CD4-positive, CD25-positive, alpha-beta regulatory T cell (primary cell): ENCODE data around the gene NANP. TPM values are rescaled to one million over a fixed set of nuclear protein-coding genes. Genes with fewer than 3 reads are reported as not detected.
"Not testable (repeated sequence)": the region's sequence is repeated elsewhere in the genome, so short reads cannot be mapped to it uniquely, and the experiment has no call there.

Experiments
- ATAC-seq, 2 donors: fragments of 150-1000 bp; cut with Tn5 transposase; one replicate each; pipeline ENCODE4 v1.10.0; 2021; ENCODE audit warnings: low read depth in 2 of 2, moderate number of reproducible peaks in 2 of 2, moderate library complexity in 1 of 2
- DNase-seq, 3 donors: peaks; one replicate each; pipeline versions ENCODE4 v3.0.0 to v3.0.0-alpha.2; 2012 to 2022; ENCODE audit warnings: mixed read lengths in 1 of 3
- H3K27ac ChIP-seq: one replicate; pipeline ENCODE4 v1.7.0; 2013; ENCODE audit warnings: mild to moderate bottlenecking, low read length; ENCODE audit not compliant: insufficient read depth, poor library complexity, severe bottlenecking
- H3K27me3 ChIP-seq: one replicate; pipeline ENCODE4 v1.7.0; 2013; ENCODE audit warnings: low read length; ENCODE audit not compliant: control insufficient read depth, insufficient read depth
- H3K36me3 ChIP-seq: one replicate; pipeline ENCODE4 v1.7.0; 2013; ENCODE audit warnings: mild to moderate bottlenecking, low read length, moderate library complexity; ENCODE audit not compliant: control insufficient read depth, insufficient read depth
- H3K4me1 ChIP-seq: 2 replicates; pipeline ENCODE4 v1.7.0; 2013; ENCODE audit warnings: mild to moderate bottlenecking, low read length; ENCODE audit not compliant: insufficient read depth, control insufficient read depth, poor library complexity, severe bottlenecking
- H3K4me3 ChIP-seq: one replicate; pipeline ENCODE4 v1.7.0; 2013; ENCODE audit warnings: low read depth, mild to moderate bottlenecking, low read length, moderate library complexity
- H3K9me3 ChIP-seq, 2 experiments: 1 replicate in 1 of 2; 2 replicates in 1 of 2; pipeline ENCODE4 v1.7.0; 2013; ENCODE audit warnings: low read length in 2 of 2, mild to moderate bottlenecking in 1 of 2, moderate library complexity in 1 of 2; ENCODE audit not compliant: control insufficient read depth in 2 of 2
- H3K27ac Mint-ChIP-seq, 3 donors: one replicate each; pipeline ENCODE4 v1.8.0; 2020 to 2022; ENCODE audit warnings: mild to moderate bottlenecking in 3 of 3, mixed read lengths in 3 of 3, moderate library complexity in 2 of 3
- H3K27me3 Mint-ChIP-seq: one replicate; pipeline ENCODE4 v1.8.0; 2022; ENCODE audit warnings: mild to moderate bottlenecking, mixed read lengths
- H3K36me3 Mint-ChIP-seq: one replicate; pipeline ENCODE4 v1.8.0; 2020; ENCODE audit warnings: mixed read lengths
- H3K4me1 Mint-ChIP-seq, 4 donors: one replicate each; pipeline ENCODE4 v1.8.0; 2020 to 2022; ENCODE audit warnings: mixed read lengths in 4 of 4, mild to moderate bottlenecking in 1 of 4
- H3K4me3 Mint-ChIP-seq, 4 donors: one replicate each; pipeline ENCODE4 v1.8.0; 2020 to 2022; ENCODE audit warnings: mild to moderate bottlenecking in 4 of 4, mixed read lengths in 4 of 4, moderate library complexity in 3 of 4
- H3K9me3 Mint-ChIP-seq, 7 donors: one replicate each; pipeline ENCODE4 v1.8.0; 2020 to 2022; ENCODE audit warnings: mixed read lengths in 7 of 7, mild to moderate bottlenecking in 3 of 7, moderate library complexity in 2 of 7
- polyA plus RNA-seq, 4 donors: library from polyadenylated mRNA; unstranded; fragments of 300-500 nt; fragmentation: Illumina TruSeq; gene quantifications; one replicate each; pipeline ENCODE4 v1.2.3, GENCODE V29; 2021
- total RNA-seq: library from RNA; stranded (reverse); gene quantifications from one replicate; pipeline ENCODE4 v1.2.3, GENCODE V29; 2022

Gene NANP
- total and polyA plus RNA-seq, 5 donors from 2014 or later: 0.66 to 1.1 (median 1.1) TPM

GRCh38 chr20:25644814-25645213, 21.0 kb upstream of the NANP start:
- Histone ChIP-seq H3K27me3 (no peaks in the 10 kb centered on the region), H3K27ac (no peak overlapping the region), H3K4me3 (no peak overlapping the region), H3K36me3 (no peaks in the 10 kb centered on the region), H3K4me1 (no peaks in the 10 kb centered on the region), H3K9me3 (no peaks in the 10 kb centered on the region)
- H3K27me3 Mint-ChIP-seq: no peaks in the 10 kb centered on the region
- H3K9me3 Mint-ChIP-seq: peaks cover 0 to 2% (median 0%) of the 10 kb centered on the region in 7 donors
- no peak overlapping the region for H3K27ac Mint-ChIP-seq
- DNase-seq (no peak), ATAC-seq (no peak)
- peaks cover 4 to 12% (median 11%) of the 10 kb centered on the region in 4 donors for H3K4me1 Mint-ChIP-seq
- H3K4me3 Mint-ChIP-seq: no peak overlapping the region
- H3K36me3 Mint-ChIP-seq: peaks cover 14% of the 10 kb centered on the region

DNA sequence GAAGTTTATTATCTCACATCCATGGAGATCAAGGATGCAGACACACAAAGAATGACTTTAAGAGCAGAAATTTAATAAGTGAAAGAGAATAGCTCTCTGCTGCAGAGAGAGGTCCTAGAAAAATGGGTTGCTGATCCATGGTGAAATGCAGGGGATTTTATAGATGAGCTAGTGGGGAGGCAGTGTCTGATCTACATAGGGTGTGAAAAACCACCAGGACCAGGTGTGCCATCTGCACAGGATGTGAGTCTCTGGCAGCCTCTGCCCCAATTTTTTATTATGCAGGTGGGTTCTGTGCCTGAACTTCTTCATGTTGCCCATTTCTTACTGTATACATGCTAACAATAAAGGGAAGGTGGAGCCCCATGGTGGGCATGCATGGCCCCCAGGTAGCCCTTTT, 19.9 kb upstream of the NANP start:
- H3K36me3 Mint-ChIP-seq: peaks cover 10% of the 10 kb centered on the region
- peak in 1 of 2 donors; percentile 42 for ATAC-seq
- H3K9me3 Mint-ChIP-seq: peaks cover 0 to 2% (median 1%) of the 10 kb centered on the region in 7 donors

DNA sequence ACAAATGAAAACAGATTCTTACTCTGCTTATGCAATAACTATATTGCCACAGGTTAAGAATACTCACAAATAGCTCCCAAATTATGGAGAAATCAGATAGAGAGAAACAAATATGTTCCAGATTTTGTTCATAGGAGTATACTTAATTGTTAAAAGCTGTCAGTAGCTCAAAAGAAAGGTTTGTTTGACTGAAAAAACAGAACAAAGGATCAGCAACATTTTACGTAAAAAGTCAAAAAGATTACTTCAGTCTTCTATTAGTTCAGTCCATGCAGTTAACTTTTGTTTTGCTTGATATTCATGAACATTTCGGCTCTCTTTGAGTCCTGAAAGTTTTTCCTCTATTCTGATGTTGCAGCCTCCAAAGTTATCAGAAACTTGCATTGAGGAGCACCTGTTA, 13.4 kb upstream of the NANP start:
- no peak overlapping the region for H3K27ac Mint-ChIP-seq
- ATAC-seq: no peak

More for the DNA sequence above, 19.9 kb upstream of the NANP start:
- Histone ChIP-seq H3K9me3 (no peaks in the 10 kb centered on the region), H3K27ac (no peak overlapping the region), H3K27me3 (no peaks in the 10 kb centered on the region), H3K4me1 (no peaks in the 10 kb centered on the region), H3K4me3 (no peak overlapping the region), H3K36me3 (no peaks in the 10 kb centered on the region)
- Mint-ChIP-seq H3K27me3 (no peaks in the 10 kb centered on the region), H3K27ac (peak overlapping the region in 2 of 3 donors; percentile 38 to 54), H3K4me3 (no peak overlapping the region), H3K4me1 (peaks cover 4 to 12% (median 11%) of the 10 kb centered on the region in 4 donors)
- peak in 1 of 3 donors; percentile 32 for DNase-seq

DNA sequence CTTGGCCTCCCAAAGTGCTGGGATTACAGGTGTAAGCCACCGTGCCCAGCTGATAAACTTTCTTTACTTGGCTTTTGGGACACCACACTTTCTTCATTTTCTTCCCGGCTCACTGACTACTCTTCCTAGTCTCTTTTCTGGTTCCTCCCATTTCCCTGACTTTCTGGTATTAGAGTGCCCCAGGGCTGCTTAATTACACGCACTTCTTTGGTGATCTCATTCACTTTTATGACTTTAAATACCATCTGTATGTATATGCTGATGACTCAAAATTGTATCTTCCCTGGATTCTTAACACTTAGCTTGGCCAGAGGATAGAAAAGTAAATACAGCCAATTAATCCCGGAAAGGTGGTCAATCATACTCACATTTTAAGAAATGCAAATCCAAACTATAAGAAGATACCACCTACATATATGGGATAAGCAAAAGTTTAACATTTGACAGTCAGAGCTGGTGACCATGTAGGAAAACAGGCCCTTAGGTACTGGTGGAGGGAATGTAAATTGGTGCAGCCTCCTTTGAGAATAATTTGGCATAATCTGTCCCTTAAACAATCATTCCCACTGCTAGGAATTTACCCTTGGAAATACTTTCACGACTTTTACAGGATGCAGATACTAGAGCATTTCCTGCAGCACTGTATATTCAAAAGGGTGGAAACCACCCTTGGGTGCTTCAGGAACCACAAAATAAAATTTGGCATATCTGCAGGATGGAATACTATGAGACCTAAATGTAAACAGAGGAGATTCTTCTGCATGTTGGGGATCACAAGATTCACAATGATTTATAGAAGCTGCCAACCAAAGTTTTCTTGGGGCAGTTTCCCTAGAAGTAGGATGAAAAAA, 9.4 kb upstream of the NANP start:
- peaks cover 0 to 13% (median 4%) of the 10 kb centered on the region in 7 donors for H3K9me3 Mint-ChIP-seq
- H3K4me1 Mint-ChIP-seq: peaks cover 0 to 4% (median 2%) of the 10 kb centered on the region in 4 donors
- no peaks in the 10 kb centered on the region for H3K4me1 ChIP-seq
- H3K4me3 ChIP-seq: no peak overlapping the region
- H3K27me3 ChIP-seq: no peaks in the 10 kb centered on the region
- no peak overlapping the region for H3K27ac ChIP-seq
- peaks cover 21% of the 10 kb centered on the region for H3K36me3 Mint-ChIP-seq
- no peak for ATAC-seq
- H3K36me3 ChIP-seq: peaks cover 4% of the 10 kb centered on the region
- no peak overlapping the region for H3K4me3 Mint-ChIP-seq
- no peaks in the 10 kb centered on the region for H3K27me3 Mint-ChIP-seq
- H3K27ac Mint-ChIP-seq: no peak overlapping the region
- H3K9me3 ChIP-seq: peaks cover 5 to 15% of the 10 kb centered on the region in 2 experiments
- no peak for DNase-seq

More for the DNA sequence above, 13.4 kb upstream of the NANP start:
- Mint-ChIP-seq H3K27me3 (no peaks in the 10 kb centered on the region), H3K9me3 (peaks cover 0 to 11% (median 3%) of the 10 kb centered on the region in 7 donors), H3K4me3 (no peak overlapping the region), H3K4me1 (peaks cover 0 to 4% (median 0%) of the 10 kb centered on the region in 4 donors), H3K36me3 (peaks cover 18% of the 10 kb centered on the region)
- Histone ChIP-seq H3K9me3 (peaks cover 5 to 15% of the 10 kb centered on the region in 2 experiments), H3K36me3 (peaks cover 4% of the 10 kb centered on the region), H3K4me3 (no peak overlapping the region), H3K4me1 (no peaks in the 10 kb centered on the region), H3K27ac (no peak overlapping the region), H3K27me3 (no peaks in the 10 kb centered on the region)
- no peak for DNase-seq

GRCh38 chr20:25630615-25631014, 6.8 kb upstream of the NANP start:
- H3K4me1 ChIP-seq, ATAC-seq, H3K9me3 ChIP-seq, H3K27me3 ChIP-seq, H3K27ac ChIP-seq, DNase-seq, H3K9me3 Mint-ChIP-seq, H3K4me3 ChIP-seq, H3K4me3 Mint-ChIP-seq, H3K36me3 ChIP-seq, H3K27me3 Mint-ChIP-seq, H3K27ac Mint-ChIP-seq: not testable (repeated sequence)
- Mint-ChIP-seq H3K36me3 (peaks cover 15% of the 10 kb centered on the region), H3K4me1 (peaks cover 0 to 10% (median 2%) of the 10 kb centered on the region in 4 donors)

DNA sequence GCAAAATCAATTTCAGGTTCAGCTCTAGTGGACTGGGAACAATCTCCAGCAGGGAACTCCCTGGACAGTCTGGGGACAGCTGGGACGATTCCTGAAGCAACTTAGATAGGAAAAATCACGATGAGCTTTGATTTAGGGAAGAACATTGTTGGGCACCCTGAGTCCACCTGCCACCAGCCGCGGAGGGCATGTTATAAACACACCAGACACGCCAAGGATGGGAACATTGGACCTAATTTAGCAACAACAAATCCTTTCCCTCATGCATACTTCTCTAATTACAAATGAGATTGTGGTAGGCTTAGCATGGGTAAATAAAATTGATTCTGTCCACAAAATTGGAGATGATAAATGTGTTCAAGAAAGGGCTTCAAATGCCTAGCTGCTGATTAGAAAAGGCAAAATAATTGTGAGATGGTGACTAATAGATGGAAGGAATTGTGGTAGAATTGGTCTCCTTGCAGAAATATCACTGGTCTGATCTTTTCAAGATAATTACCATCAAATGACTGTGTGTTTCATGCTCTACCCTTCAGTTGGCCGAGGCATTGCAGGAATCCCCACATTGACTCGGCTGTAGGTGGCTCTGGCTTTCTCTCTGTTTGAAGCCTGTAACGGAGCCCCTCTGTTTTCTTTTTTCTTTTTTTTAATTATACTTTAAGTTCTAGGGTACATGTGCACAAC, 6.1 kb upstream of the NANP start:
- no peaks in the 10 kb centered on the region for H3K27me3 ChIP-seq
- Mint-ChIP-seq H3K27ac (no peak overlapping the region), H3K4me3 (no peak overlapping the region), H3K9me3 (peaks cover 0 to 4% (median 3%) of the 10 kb centered on the region in 7 donors), H3K4me1 (peaks cover 0 to 10% (median 2%) of the 10 kb centered on the region in 4 donors), H3K27me3 (no peaks in the 10 kb centered on the region), H3K36me3 (peaks cover 9% of the 10 kb centered on the region)
- H3K27ac ChIP-seq: no peak overlapping the region
- no peak for DNase-seq
- H3K36me3 ChIP-seq: no peaks in the 10 kb centered on the region
- no peak for ATAC-seq
- H3K9me3 ChIP-seq: no peaks in the 10 kb centered on the region
- no peak overlapping the region for H3K4me3 ChIP-seq
- H3K4me1 ChIP-seq: no peaks in the 10 kb centered on the region

DNA sequence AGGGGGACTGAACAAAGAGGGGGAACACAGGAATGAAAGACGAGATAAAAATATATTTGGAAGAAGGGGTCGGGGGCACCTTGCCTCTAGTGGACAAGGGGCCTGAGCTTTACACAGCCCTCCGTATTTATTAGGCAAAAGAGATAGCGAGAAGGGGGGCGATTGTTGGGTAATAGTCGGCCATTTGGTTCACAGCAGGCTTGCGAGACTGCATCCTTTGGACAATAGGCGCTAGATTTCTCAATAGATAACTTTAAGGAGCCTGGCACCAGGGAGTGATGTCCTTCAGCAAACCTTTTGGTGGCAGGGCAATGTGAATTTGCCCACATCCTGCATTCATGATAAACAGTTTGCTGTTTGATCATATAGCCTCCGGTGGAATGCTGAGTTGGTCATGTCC, 3.0 kb upstream of the NANP start:
- Histone ChIP-seq H3K9me3 (no peaks in the 10 kb centered on the region), H3K27ac (no peak overlapping the region), H3K4me3 (no peak overlapping the region), H3K4me1 (peaks cover 15% of the 10 kb centered on the region), H3K27me3 (no peaks in the 10 kb centered on the region), H3K36me3 (no peaks in the 10 kb centered on the region)
- DNase-seq (no peak), ATAC-seq (no peak)
- H3K36me3 Mint-ChIP-seq: peaks cover 6% of the 10 kb centered on the region
- H3K9me3 Mint-ChIP-seq: peaks cover 0 to 4% (median 3%) of the 10 kb centered on the region in 7 donors
- H3K4me1 Mint-ChIP-seq: peaks cover 5 to 30% (median 18%) of the 10 kb centered on the region in 4 donors
- H3K27me3 Mint-ChIP-seq: no peaks in the 10 kb centered on the region
- no peak overlapping the region for H3K4me3 Mint-ChIP-seq
- H3K27ac Mint-ChIP-seq: peak overlapping the region in 1 of 3 donors; percentile 18
